ENCODE data around the gene SLC1A2. TPM values are rescaled to one million over a fixed set of nuclear protein-coding genes. Genes with fewer than 3 reads are reported as not detected.

SLC1A2 gene
- total RNA-seq, 1 donor from 2014 or later: 0.07 TPM

GRCh38 chr11:35280727-35281126 is 138.6 kb downstream of the SLC1A2 start:
- Mint-ChIP-seq H3K4me3 (ENCODE audit: low read depth) (no peak overlapping the region), H3K27ac (no peak overlapping the region), H3K4me1 (ENCODE audit: low read depth) (no peaks in the 10 kb centered on the region), H3K9me3 (ENCODE audit: low read depth) (no peaks in the 10 kb centered on the region), H3K36me3 (ENCODE audit: insufficient read depth) (no peaks in the 10 kb centered on the region), H3K27me3 (no peaks in the 10 kb centered on the region)
- no peak for DNase-seq (ENCODE audit: low spot score, unreplicated experiment)
- no peak for TF ChIP-seq CTCF (IDR thresholded peaks at IDR 0.05; ENCODE audit: unreplicated experiment)

GRCh38 chr11:35277827-35278226 is 141.5 kb downstream of the SLC1A2 start:
- no peaks in the 10 kb centered on the region for H3K4me1 Mint-ChIP-seq (ENCODE audit: low read depth)
- H3K27ac Mint-ChIP-seq: no peak overlapping the region
- no peak overlapping the region for H3K4me3 Mint-ChIP-seq (ENCODE audit: low read depth)
- no peak for TF ChIP-seq CTCF (IDR thresholded peaks at IDR 0.05; ENCODE audit: unreplicated experiment)
- peaks cover 6% of the 10 kb centered on the region for H3K27me3 Mint-ChIP-seq
- DNase-seq (ENCODE audit: low spot score, unreplicated experiment): no peak
- no peaks in the 10 kb centered on the region for H3K36me3 Mint-ChIP-seq (ENCODE audit: insufficient read depth)
- no peaks in the 10 kb centered on the region for H3K9me3 Mint-ChIP-seq (ENCODE audit: low read depth)

GRCh38 chr11:35276396-35277145 is 142.8 kb downstream of the SLC1A2 start:
- Mint-ChIP-seq H3K4me1 (ENCODE audit: low read depth) (no peaks in the 10 kb centered on the region), H3K9me3 (ENCODE audit: low read depth) (no peaks in the 10 kb centered on the region), H3K27me3 (peaks cover 10% of the 10 kb centered on the region), H3K4me3 (ENCODE audit: low read depth) (no peak overlapping the region), H3K36me3 (ENCODE audit: insufficient read depth) (no peaks in the 10 kb centered on the region), H3K27ac (no peak overlapping the region)
- TF ChIP-seq CTCF (IDR thresholded peaks at IDR 0.05; ENCODE audit: unreplicated experiment): no peak
- no peak for DNase-seq (ENCODE audit: low spot score, unreplicated experiment)

- no peak overlapping the region for H3K4me3 Mint-ChIP-seq (ENCODE audit: low read depth)
- TF ChIP-seq CTCF (IDR thresholded peaks at IDR 0.05; ENCODE audit: unreplicated experiment): no peak
- H3K4me1 Mint-ChIP-seq (ENCODE audit: low read depth): no peaks in the 10 kb centered on the region
- peaks cover 11% of the 10 kb centered on the region for H3K27me3 Mint-ChIP-seq
- peaks cover under 1% of the 10 kb centered on the region for H3K9me3 Mint-ChIP-seq (ENCODE audit: low read depth)
- H3K27ac Mint-ChIP-seq: no peak overlapping the region
- H3K36me3 Mint-ChIP-seq (ENCODE audit: insufficient read depth): no peaks in the 10 kb centered on the region
- DNase-seq (ENCODE audit: low spot score, unreplicated experiment): no peak
Measured at GRCh38 chr11:35275786-35276170, 143.6 kb downstream of the SLC1A2 start.

- Mint-ChIP-seq H3K4me3 (ENCODE audit: low read depth) (no peak overlapping the region), H3K4me1 (ENCODE audit: low read depth) (no peaks in the 10 kb centered on the region), H3K27me3 (peaks cover 15% of the 10 kb centered on the region), H3K9me3 (ENCODE audit: low read depth) (peaks cover 3% of the 10 kb centered on the region), H3K36me3 (ENCODE audit: insufficient read depth) (no peaks in the 10 kb centered on the region), H3K27ac (no peak overlapping the region)
- DNase-seq (ENCODE audit: low spot score, unreplicated experiment): no peak
- TF ChIP-seq CTCF (IDR thresholded peaks at IDR 0.05; ENCODE audit: unreplicated experiment): no peak
Measured at GRCh38 chr11:35274909-35275785, 144.2 kb downstream of the SLC1A2 start.
